Tibial nerve (tissue), 4 donors: ENCODE measurements around the gene COL19A1. TPM values are rescaled to one million over a fixed set of nuclear protein-coding genes. Genes with fewer than 3 reads are reported as not detected.

Experiments
- DNase-seq, 2 donors: peaks; one replicate each; pipeline ENCODE4 v3.0.0-alpha.2; 2019; ENCODE audit warnings: low spot score in 2 of 2
- H3K27ac ChIP-seq, 4 donors: fragments of 200-600 bp; sonication (generic) in 3 of 4; one replicate each; pipeline ENCODE4 v1.5.1; 2017 to 2019; ENCODE audit warnings: mild to moderate bottlenecking in 1 of 4
- H3K27me3 ChIP-seq, 2 donors: fragments of 200-600 bp; sonication (generic) in 1 of 2; one replicate each; pipeline versions ENCODE4 v1.5.1 to v1.6.0; 2017 to 2019
- H3K36me3 ChIP-seq, 3 donors: fragments of 200-600 bp; sonication (generic); one replicate each; pipeline ENCODE4 v1.5.1; 2018 to 2019
- H3K4me1 ChIP-seq, 4 donors: fragments of 200-600 bp; sonication (generic) in 3 of 4; one replicate each; pipeline ENCODE4 v1.5.1; 2017 to 2019
- H3K4me3 ChIP-seq, 4 donors: fragments of 200-600 bp; sonication (generic) in 3 of 4; one replicate each; pipeline ENCODE4 v1.5.1; 2017 to 2019; ENCODE audit warnings: mild to moderate bottlenecking in 1 of 4, moderate library complexity in 1 of 4
- H3K9me3 ChIP-seq, 4 donors: fragments of 200-600 bp; sonication (generic) in 3 of 4; one replicate each; pipeline ENCODE4 v1.5.1; 2017 to 2019
- EP300 ChIP-seq, 2 donors: sonication (generic); formaldehyde crosslinking; IDR thresholded peaks; one replicate each; pipeline ENCODE4 v1.6.1; 2017; ENCODE audit warnings: antibody characterized with exemption in 2 of 2, mild to moderate bottlenecking in 1 of 2
- POLR2A ChIP-seq, 2 donors: fragments of 450-650 bp; IDR thresholded peaks; one replicate each; pipeline ENCODE4 v1.6.1; 2017; ENCODE audit warnings: antibody characterized with exemption in 2 of 2, mild to moderate bottlenecking in 2 of 2, moderate library complexity in 2 of 2
- WGBS, 2 donors: methylation state at CpG; one replicate each; pipeline ENCODE4 v1.1.5; 2018; 5-methylcytosine and 5-hydroxymethylcytosine counted together
- total RNA-seq, 4 donors: library from RNA; depleted of rRNA; stranded (reverse); fragments of >200 nt; gene quantifications; one replicate each; pipeline ENCODE4 v1.1.0, GENCODE V29; 2016
- TF ChIP-seq, protein P1 (sequence below), 5 experiments: fragments of 200-600 bp in 3 of 5; fragments of 450-650 bp in 2 of 5; sonication (generic) in 3 of 5; IDR thresholded peaks; one replicate each; pipeline ENCODE4 v1.5.1; 2016 to 2019; ENCODE audit warnings: antibody characterized with exemption in 5 of 5, mild to moderate bottlenecking in 3 of 5, moderate library complexity in 2 of 5

Gene COL19A1
- total RNA-seq, 4 donors from 2014 or later, result under 0.01 to 0.42 TPM; not detected in 2

DNA sequence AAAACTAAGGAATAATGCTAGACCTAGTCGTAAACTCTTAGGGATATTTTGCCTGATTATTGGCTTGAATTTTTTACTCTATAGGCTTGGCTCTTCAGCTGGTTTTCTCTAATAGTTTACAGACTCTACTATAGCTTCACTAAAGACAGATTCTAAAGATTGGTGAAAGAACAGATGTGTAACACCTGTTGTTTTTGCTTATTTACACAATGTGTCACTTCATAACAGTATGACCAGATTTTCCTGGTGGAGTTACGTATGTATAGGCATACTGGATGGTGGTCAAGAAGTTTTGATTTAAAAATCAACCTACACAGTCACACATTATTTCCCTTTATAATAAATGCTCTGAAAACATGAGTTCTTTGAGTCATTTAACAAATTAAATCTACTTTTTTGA, 4.8 kb downstream of the COL19A1 start:
- DNase-seq, result no peak
- TF ChIP-seq POLR2A (IDR thresholded peaks at IDR 0.05) (no peak), EP300 (IDR thresholded peaks at IDR 0.05) (no peak)
- TF ChIP-seq, protein P1, sequence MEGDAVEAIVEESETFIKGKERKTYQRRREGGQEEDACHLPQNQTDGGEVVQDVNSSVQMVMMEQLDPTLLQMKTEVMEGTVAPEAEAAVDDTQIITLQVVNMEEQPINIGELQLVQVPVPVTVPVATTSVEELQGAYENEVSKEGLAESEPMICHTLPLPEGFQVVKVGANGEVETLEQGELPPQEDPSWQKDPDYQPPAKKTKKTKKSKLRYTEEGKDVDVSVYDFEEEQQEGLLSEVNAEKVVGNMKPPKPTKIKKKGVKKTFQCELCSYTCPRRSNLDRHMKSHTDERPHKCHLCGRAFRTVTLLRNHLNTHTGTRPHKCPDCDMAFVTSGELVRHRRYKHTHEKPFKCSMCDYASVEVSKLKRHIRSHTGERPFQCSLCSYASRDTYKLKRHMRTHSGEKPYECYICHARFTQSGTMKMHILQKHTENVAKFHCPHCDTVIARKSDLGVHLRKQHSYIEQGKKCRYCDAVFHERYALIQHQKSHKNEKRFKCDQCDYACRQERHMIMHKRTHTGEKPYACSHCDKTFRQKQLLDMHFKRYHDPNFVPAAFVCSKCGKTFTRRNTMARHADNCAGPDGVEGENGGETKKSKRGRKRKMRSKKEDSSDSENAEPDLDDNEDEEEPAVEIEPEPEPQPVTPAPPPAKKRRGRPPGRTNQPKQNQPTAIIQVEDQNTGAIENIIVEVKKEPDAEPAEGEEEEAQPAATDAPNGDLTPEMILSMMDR (IDR thresholded peaks at IDR 0.05), result no peak
- no peak overlapping the region for H3K4me3 ChIP-seq
- no peaks in the 10 kb centered on the region for H3K27me3 ChIP-seq
- no peaks in the 10 kb centered on the region for H3K36me3 ChIP-seq
- 87 to 92% methylated on average over 2 of the region's 2 CpGs for whole genome bisulfite sequencing, 2 donors
- peaks cover 0 to 13% (median 2%) of the 10 kb centered on the region in 4 donors for H3K4me1 ChIP-seq
- no peaks in the 10 kb centered on the region for H3K9me3 ChIP-seq
- H3K27ac ChIP-seq, result no peak overlapping the region

DNA sequence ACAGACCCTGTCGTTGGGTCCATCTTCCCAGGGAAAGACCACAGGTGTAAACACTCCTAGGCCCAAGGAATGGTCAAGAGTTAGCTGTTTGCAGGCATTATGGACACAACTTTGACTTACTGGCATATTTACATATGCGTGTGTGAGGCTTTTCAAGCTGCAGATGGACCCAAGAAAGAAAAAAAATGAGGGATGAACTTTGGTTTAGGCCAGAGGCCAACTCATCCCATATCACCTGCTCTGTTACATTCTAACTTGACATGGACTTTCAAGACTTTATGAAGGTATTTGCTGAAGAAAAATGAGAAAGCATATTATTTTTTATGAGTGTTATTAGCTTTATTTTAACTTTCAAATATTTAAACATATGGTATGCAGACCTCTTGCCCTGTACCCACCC, 6.9 kb downstream of the COL19A1 start:
- 85 to 97% methylated on average over 2 of the region's 2 CpGs for WGBS, 2 donors
- Histone ChIP-seq H3K4me3 (no peak overlapping the region), H3K36me3 (no peaks in the 10 kb centered on the region), H3K27ac (no peak overlapping the region), H3K27me3 (no peaks in the 10 kb centered on the region), H3K4me1 (no peaks in the 10 kb centered on the region), H3K9me3 (no peaks in the 10 kb centered on the region)
- no peak for DNase-seq
- no peak for TF ChIP-seq EP300 (IDR thresholded peaks at IDR 0.05)
- TF ChIP-seq POLR2A (IDR thresholded peaks at IDR 0.05), result no peak
- TF ChIP-seq, protein P1 (IDR thresholded peaks at IDR 0.05), result no peak

DNA sequence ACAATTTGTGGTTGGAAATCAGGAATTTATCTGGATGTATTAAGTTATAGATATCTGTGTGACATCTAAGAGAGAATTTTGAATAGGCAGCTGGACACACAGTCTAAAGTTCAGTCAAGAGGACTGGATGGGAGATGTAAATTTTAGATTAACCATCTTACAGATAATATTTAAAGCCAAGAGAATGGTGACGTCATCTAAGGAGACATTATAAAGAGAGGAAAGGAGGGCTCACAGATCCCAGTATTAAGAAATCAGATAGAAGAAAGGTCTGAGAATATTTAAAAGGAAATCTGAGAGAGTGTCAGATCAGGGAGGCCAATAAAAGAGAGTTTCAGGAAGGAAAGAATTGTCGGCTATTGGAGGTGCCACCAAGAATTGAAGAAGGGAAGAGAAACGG, 9.4 kb downstream of the COL19A1 start:
- no peaks in the 10 kb centered on the region for H3K27me3 ChIP-seq
- H3K4me1 ChIP-seq, result no peaks in the 10 kb centered on the region
- WGBS, 2 donors, result 83 to 90% methylated on average over 3 of the region's 3 CpGs
- no peaks in the 10 kb centered on the region for H3K36me3 ChIP-seq
- no peak overlapping the region for H3K4me3 ChIP-seq
- H3K27ac ChIP-seq, result no peak overlapping the region
- no peaks in the 10 kb centered on the region for H3K9me3 ChIP-seq
- no peak for TF ChIP-seq EP300 (IDR thresholded peaks at IDR 0.05)
- no peak for TF ChIP-seq POLR2A (IDR thresholded peaks at IDR 0.05)
- TF ChIP-seq, protein P1 (IDR thresholded peaks at IDR 0.05), result no peak
- DNase-seq, result no peak

DNA sequence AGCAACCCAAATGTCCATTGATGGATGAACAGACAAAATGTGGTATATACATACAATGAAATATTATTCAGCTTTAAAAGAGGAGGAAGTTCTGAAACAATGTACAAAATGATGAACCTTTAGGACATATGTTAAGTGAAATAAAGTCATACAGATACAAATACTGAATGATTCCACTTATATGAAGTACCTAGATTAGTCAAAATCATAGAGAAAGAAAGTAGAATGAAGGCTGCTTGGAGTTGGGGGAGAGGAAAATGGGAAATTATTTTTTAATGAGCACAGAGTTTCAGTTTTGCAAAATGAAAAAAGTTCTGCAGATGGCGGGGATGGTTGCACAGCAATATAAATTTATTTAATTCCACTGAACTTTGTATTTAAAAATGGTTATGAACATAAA, 12.4 kb downstream of the COL19A1 start:
- H3K9me3 ChIP-seq, result no peaks in the 10 kb centered on the region
- no peaks in the 10 kb centered on the region for H3K36me3 ChIP-seq
- H3K4me3 ChIP-seq, result no peak overlapping the region
- TF ChIP-seq, protein P1 (IDR thresholded peaks at IDR 0.05), result no peak
- TF ChIP-seq EP300 (IDR thresholded peaks at IDR 0.05) (no peak), POLR2A (IDR thresholded peaks at IDR 0.05) (no peak)
- 93 to 96% methylated on average over 1 of the region's 1 CpG for WGBS, 2 donors
- H3K4me1 ChIP-seq, result no peaks in the 10 kb centered on the region
- DNase-seq, result no peak
- H3K27me3 ChIP-seq, result no peaks in the 10 kb centered on the region
- H3K27ac ChIP-seq, result no peak overlapping the region

DNA sequence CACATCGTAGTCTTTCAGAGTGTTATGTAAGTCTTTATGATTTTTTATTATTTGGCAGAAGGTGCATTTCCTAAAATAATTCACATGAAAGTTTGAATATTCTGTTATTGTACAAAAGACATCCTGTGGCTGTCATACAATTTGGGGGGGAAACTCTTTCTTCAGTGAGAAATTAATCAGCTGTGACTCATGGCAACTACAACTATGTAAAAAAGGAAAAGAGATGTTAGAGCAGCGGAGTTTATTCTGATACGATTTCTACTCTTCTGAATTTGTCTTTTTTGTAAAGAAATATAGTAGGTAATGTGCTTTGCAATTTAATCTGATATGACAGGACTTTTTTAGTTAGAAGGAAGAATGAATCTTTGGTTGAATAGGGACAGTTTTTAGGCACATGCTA, 14.2 kb downstream of the COL19A1 start:
- Histone ChIP-seq H3K27me3 (no peaks in the 10 kb centered on the region), H3K4me1 (no peaks in the 10 kb centered on the region), H3K4me3 (no peak overlapping the region), H3K27ac (no peak overlapping the region), H3K9me3 (no peaks in the 10 kb centered on the region), H3K36me3 (no peaks in the 10 kb centered on the region)
- 89 to 92% methylated on average over 3 of the region's 3 CpGs for WGBS, 2 donors
- TF ChIP-seq, protein P1 (IDR thresholded peaks at IDR 0.05), result no peak
- TF ChIP-seq POLR2A (IDR thresholded peaks at IDR 0.05) (no peak), EP300 (IDR thresholded peaks at IDR 0.05) (no peak)
- no peak for DNase-seq
